Measurements from ENCODE around the gene SEMA6B.

The SEMA6B gene

DNA sequence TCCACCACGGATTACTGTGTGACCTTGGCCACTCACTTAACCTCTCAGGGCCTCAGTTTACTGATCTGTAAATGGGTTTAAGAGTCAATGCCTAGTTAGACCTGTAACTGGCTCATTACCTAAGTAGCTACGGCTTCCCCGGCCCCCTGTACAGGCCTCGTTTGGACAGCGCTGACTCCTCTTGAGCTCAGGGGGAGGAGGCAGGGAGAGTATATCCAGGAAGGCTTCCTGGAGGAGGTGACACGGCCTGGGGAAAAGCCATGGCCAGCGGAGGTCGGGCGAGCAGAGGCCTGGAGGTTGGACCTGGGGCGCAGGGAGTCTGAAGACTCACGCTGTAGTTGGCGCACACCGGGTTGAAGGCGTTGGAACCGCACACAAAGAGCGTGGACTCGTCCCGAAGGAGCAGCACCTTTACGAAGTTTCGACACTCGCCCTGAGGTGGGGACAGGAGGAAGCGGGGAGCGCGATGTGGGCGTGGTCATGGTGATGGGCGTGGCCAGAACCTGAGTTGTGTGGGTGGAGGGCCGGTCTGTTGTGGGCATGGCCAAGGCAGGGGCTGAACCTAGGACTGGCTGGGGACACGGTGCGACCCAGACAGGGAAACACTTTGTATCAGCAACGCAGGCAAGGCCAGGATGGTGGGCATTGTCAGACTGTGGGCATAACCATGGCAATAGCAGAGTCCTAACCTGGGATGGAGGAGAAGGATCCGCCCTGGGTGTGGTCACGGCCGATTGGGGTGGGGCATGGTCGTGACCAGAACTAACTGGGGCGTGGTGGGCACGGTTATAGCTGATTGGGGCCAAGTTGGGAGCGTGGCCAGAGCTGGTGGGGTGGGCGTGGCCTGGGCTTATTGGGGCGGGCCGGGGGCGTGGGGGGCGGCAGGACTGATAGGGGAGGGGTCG is 3.6 kb downstream of the SEMA6B start:
- Histone ChIP-seq H3K79me2 (ENCODE audit: low read length) (no peaks in the 10 kb centered on the region), H3K27me3 (ENCODE audit: low read depth, low read length) (no peaks in the 10 kb centered on the region), H3K4me1 (ENCODE audit: low read length) (no peaks in the 10 kb centered on the region), H3K27ac (ENCODE audit: low read length) (no peak overlapping the region), H3K36me3 (replicated peaks; ENCODE audit: low read depth, low read length) (peaks cover 40% of the 10 kb centered on the region), H3K4me2 (ENCODE audit: low read length) (no peak overlapping the region), H4K20me1 (ENCODE audit: insufficient read depth, low read length) (peaks cover 4% of the 10 kb centered on the region; the same call in 1 of the 2 replicates), H3K9ac (ENCODE audit: low read length) (no peak overlapping the region), H3K9me3 (ENCODE audit: insufficient read depth, low read length) (no peaks in the 10 kb centered on the region), H2AFZ (ENCODE audit: low read depth, low read length) (no peak overlapping the region), H3K4me3 (ENCODE audit: low read length) (no peak overlapping the region)
- TF ChIP-seq, protein P1, sequence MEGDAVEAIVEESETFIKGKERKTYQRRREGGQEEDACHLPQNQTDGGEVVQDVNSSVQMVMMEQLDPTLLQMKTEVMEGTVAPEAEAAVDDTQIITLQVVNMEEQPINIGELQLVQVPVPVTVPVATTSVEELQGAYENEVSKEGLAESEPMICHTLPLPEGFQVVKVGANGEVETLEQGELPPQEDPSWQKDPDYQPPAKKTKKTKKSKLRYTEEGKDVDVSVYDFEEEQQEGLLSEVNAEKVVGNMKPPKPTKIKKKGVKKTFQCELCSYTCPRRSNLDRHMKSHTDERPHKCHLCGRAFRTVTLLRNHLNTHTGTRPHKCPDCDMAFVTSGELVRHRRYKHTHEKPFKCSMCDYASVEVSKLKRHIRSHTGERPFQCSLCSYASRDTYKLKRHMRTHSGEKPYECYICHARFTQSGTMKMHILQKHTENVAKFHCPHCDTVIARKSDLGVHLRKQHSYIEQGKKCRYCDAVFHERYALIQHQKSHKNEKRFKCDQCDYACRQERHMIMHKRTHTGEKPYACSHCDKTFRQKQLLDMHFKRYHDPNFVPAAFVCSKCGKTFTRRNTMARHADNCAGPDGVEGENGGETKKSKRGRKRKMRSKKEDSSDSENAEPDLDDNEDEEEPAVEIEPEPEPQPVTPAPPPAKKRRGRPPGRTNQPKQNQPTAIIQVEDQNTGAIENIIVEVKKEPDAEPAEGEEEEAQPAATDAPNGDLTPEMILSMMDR (IDR thresholded peaks at IDR 0.05; ENCODE audit: low read depth, low read length), result no peak
- no peak for TF ChIP-seq EZH2phosphoT487 (IDR thresholded peaks at IDR 0.05; ENCODE audit: low read depth)

DNA sequence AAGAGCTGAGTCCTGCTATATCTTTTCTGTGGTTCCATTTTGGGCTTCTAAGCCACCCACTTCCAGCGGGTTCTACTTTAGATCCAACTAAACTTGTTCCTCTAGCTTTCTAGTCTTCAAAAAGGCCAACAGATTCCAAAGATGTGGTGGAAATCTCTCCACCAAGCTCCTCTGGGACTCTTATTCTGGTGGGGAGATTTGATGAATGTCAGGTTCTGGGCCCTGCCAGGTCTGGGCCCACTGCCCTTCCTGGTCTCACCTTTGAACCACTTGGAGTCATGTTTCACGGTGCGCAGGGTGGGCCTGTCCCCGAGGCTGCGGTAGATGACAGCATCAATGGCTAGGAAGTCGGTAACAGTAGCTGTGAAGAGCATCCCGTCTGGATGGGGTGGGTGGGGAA is 4.8 kb downstream of the SEMA6B start:
- Histone ChIP-seq H3K79me2 (ENCODE audit: low read length) (no peaks in the 10 kb centered on the region), H3K36me3 (replicated peaks; ENCODE audit: low read depth, low read length) (peaks cover 43% of the 10 kb centered on the region), H3K9ac (ENCODE audit: low read length) (no peak overlapping the region), H2AFZ (ENCODE audit: low read depth, low read length) (no peak overlapping the region), H4K20me1 (ENCODE audit: insufficient read depth, low read length) (peaks cover 4% of the 10 kb centered on the region; the same call in 1 of the 2 replicates), H3K27ac (ENCODE audit: low read length) (no peak overlapping the region), H3K4me1 (ENCODE audit: low read length) (no peaks in the 10 kb centered on the region), H3K4me2 (ENCODE audit: low read length) (no peak overlapping the region), H3K4me3 (ENCODE audit: low read length) (no peak overlapping the region), H3K9me3 (ENCODE audit: insufficient read depth, low read length) (no peaks in the 10 kb centered on the region), H3K27me3 (ENCODE audit: low read depth, low read length) (no peaks in the 10 kb centered on the region)
- TF ChIP-seq, protein P1 (IDR thresholded peaks at IDR 0.05; ENCODE audit: low read depth, low read length), result no peak

DNA sequence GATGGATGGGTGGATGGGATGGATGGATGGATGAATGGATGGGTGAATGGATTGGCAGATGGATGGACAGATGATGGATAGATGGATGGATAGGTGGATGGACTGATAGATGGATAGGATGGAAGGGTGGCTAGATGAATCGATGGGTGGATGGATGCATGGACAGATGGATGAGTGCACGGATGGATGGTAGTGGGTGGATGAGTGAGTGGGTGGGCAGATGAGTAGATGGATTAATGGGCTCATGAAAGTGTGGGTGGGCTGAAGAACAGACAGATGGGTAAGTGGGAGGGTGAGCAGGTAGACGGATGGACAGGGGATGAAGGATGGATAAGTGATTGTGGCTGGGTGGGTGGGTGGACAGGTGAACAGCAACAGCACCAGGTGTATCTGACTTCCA is 5.7 kb downstream of the SEMA6B start:
- Histone ChIP-seq H3K36me3 (replicated peaks; ENCODE audit: low read depth, low read length) (peaks cover 43% of the 10 kb centered on the region), H3K27me3 (ENCODE audit: low read depth, low read length) (no peaks in the 10 kb centered on the region), H3K4me2 (ENCODE audit: low read length) (no peak overlapping the region), H3K4me1 (ENCODE audit: low read length) (no peaks in the 10 kb centered on the region), H3K79me2 (ENCODE audit: low read length) (no peaks in the 10 kb centered on the region), H3K9me3 (ENCODE audit: insufficient read depth, low read length) (no peaks in the 10 kb centered on the region), H4K20me1 (ENCODE audit: insufficient read depth, low read length) (peaks cover 4% of the 10 kb centered on the region; the same call in 1 of the 2 replicates), H3K27ac (ENCODE audit: low read length) (no peak overlapping the region), H3K9ac (ENCODE audit: low read length) (no peak overlapping the region), H3K4me3 (ENCODE audit: low read length) (no peak overlapping the region), H2AFZ (ENCODE audit: low read depth, low read length) (no peak overlapping the region)
- TF ChIP-seq, protein P1 (IDR thresholded peaks at IDR 0.05; ENCODE audit: low read depth, low read length), result no peak
- TF ChIP-seq EZH2phosphoT487 (IDR thresholded peaks at IDR 0.05; ENCODE audit: low read depth), result no peak

DNA sequence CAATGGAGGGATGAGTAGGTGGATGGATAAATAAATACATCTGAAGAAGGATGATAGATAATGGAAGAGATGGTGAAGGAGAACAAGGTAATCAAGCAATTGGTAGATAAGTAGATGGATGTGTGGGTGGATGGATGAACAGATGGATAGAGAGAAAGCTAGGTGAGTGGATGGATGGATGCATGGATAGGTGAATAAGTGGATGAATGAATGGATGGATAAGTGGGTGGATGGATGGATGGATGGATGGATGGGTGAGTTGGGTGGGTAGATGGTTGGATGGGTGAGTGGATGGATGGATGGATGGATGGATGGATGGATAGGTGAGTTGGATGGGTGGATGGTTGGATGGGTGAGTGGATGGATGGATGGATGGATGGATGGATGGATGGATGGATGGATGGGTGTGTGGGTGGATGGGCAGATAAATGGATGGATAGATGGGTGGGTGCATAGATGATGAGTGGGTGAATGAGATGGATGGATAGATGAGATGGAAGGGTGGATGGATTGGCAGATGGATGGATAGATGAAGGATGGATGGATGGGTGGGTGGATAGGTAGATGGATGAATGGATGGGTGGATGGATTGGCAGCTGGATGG is 6.3 kb downstream of the SEMA6B start:
- Histone ChIP-seq H3K36me3 (replicated peaks; ENCODE audit: low read depth, low read length) (peaks cover 43% of the 10 kb centered on the region), H3K4me2 (ENCODE audit: low read length) (no peak overlapping the region), H3K27ac (ENCODE audit: low read length) (no peak overlapping the region), H3K27me3 (ENCODE audit: low read depth, low read length) (no peaks in the 10 kb centered on the region), H3K4me3 (ENCODE audit: low read length) (no peak overlapping the region), H3K4me1 (ENCODE audit: low read length) (no peaks in the 10 kb centered on the region), H2AFZ (ENCODE audit: low read depth, low read length) (no peak overlapping the region), H3K9me3 (ENCODE audit: insufficient read depth, low read length) (no peaks in the 10 kb centered on the region), H3K9ac (ENCODE audit: low read length) (no peak overlapping the region), H4K20me1 (ENCODE audit: insufficient read depth, low read length) (peaks cover 4% of the 10 kb centered on the region; the same call in 1 of the 2 replicates), H3K79me2 (ENCODE audit: low read length) (no peaks in the 10 kb centered on the region)
- TF ChIP-seq, protein P1 (IDR thresholded peaks at IDR 0.05; ENCODE audit: low read depth, low read length), result no peak
- TF ChIP-seq EZH2phosphoT487 (IDR thresholded peaks at IDR 0.05; ENCODE audit: low read depth), result no peak
